HFF-Myc (cell line): ENCODE data around the gene UNC13A.

ENCODE experiments used
- DNase-seq: peaks from one replicate; pipeline ENCODE4 v3.0.0-alpha.2; 2011; ENCODE audit warnings: low read depth; ENCODE audit errors: extremely low read depth
- H3K4me3 ChIP-seq: replicated peaks from 2 replicates; pipeline ENCODE4 v1.5.1; 2011; ENCODE audit warnings: low read depth, mild to moderate bottlenecking, control low read depth, low read length
- TF ChIP-seq, protein P1 (sequence below): IDR thresholded peaks from 2 replicates; pipeline ENCODE4 v1.5.1; 2012; ENCODE audit warnings: mild to moderate bottlenecking, low read depth, low read length, control low read depth; ENCODE audit errors: missing control alignments

UNC13A gene

DNA sequence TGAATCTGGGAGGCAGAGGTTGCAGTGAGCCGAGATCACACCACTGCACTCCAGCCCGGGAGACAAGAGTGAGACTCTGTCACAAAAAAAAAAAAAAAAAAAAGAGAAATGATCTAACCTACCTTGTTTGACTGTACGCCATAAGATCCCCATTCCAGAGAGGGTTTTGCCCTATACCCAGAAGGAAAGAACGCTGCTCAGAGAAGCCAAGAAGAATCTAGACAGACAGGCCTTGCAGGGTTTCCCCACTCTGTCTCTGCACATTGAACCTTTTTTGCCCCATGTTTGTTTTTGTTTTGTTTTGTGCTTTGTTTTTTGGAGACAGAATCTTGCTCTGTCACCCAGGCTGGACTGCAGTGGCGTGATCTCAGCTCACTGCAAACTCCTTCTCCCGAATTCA lies 23.7 kb upstream of the UNC13A start:
- no peak for DNase-seq
- TF ChIP-seq, protein P1, sequence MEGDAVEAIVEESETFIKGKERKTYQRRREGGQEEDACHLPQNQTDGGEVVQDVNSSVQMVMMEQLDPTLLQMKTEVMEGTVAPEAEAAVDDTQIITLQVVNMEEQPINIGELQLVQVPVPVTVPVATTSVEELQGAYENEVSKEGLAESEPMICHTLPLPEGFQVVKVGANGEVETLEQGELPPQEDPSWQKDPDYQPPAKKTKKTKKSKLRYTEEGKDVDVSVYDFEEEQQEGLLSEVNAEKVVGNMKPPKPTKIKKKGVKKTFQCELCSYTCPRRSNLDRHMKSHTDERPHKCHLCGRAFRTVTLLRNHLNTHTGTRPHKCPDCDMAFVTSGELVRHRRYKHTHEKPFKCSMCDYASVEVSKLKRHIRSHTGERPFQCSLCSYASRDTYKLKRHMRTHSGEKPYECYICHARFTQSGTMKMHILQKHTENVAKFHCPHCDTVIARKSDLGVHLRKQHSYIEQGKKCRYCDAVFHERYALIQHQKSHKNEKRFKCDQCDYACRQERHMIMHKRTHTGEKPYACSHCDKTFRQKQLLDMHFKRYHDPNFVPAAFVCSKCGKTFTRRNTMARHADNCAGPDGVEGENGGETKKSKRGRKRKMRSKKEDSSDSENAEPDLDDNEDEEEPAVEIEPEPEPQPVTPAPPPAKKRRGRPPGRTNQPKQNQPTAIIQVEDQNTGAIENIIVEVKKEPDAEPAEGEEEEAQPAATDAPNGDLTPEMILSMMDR: no peak
- no peak overlapping the region for H3K4me3 ChIP-seq

DNA sequence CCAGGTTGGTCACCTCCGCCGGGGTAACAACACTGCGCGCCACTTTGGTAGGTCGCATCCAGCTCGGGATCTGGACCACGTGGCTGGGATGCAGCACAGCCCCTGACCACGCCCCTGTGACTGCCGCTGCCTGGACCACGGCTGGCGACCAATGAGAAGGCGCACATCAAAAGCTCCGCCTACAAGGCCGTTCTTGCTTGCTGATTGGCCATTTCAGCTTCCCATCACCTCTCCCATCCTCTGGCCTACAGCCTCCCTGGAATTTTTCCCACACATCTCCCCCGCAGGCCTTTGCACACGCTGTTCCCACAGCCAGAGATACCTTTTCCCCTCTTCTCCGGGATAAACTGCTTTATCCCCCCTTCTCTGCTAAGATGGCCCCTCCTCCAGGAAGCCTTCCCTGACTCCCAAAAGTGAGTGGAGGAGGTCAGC lies 18.6 kb upstream of the UNC13A start:
- TF ChIP-seq, protein P1: no peak
- no peak overlapping the region for H3K4me3 ChIP-seq
- DNase-seq: peak; percentile 27

DNA sequence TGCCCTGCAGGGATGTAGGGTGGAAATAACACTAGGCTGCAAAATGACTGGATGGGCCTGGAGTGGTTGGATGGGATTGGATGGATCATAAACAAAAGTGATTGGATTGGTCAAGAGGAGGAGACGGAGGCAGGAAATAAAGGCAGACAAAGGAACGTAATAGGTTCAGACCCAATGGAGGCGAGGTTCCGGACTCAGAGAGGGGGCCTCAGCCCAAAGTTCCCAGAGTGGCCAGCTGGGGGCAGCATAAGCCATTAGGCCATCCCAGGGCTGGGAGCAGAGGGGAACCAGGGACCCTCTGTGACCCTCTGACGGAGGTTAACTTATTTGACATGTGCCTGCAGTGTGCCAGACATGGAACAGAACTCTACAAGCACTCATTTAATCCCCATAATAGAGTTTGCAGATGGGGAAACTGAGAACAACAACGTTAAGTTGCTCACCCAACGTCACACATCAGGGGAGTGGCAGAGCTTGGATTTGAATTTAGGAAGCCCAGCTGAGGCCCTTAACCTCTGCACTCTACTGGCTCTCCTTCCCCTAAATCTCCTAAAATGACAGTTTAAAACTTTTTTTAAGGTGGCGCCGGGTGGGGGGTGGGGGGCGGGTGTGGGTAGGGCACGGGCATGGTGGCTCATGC lies 15.8 kb upstream of the UNC13A start:
- no peak overlapping the region for H3K4me3 ChIP-seq
- TF ChIP-seq, protein P1: peak; percentile 70
- DNase-seq: no peak

DNA sequence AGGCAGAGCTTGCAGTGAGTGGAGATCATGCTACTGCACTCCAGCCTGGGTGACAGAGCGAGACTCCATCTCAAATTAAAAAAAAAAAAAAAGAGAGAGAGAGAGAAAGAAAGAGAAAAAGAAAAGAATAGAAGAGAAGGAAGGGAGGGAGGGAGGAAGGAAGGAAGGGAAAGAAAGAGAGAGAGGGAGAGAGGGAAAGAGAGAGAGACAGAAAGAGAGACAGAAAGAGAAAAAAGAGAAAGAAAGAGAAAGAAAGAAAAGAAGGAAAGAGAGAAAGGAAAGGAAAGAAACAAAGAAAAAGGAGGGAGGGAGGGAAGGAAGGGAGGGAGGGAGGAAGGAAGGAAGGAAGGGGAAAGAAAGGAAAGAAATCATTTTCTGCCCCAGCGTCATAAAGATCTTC lies 7.0 kb upstream of the UNC13A start:
- H3K4me3 ChIP-seq: no peak overlapping the region
- TF ChIP-seq, protein P1: no peak
- DNase-seq: no peak

DNA sequence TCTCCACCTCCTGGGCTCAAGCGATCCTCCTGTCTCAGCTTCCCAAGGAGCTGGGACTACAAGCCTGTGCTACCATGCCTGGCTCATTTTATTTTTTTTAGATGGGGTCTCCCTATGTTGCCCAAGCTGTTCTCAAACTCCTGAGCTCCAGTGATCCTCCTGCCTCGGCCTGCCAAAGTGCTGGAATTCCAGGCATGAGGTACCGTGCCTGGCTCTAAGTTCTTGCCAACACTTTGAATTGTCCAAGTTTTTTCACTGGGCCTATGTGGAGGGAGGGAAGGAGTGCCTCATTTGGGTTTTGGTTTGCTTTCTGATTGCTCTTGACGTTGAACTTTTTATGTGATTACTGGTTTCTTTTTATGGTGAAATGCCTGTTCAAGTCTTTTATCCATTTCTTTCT lies 4.4 kb upstream of the UNC13A start:
- no peak for DNase-seq
- H3K4me3 ChIP-seq: no peak overlapping the region
- TF ChIP-seq, protein P1: no peak

DNA sequence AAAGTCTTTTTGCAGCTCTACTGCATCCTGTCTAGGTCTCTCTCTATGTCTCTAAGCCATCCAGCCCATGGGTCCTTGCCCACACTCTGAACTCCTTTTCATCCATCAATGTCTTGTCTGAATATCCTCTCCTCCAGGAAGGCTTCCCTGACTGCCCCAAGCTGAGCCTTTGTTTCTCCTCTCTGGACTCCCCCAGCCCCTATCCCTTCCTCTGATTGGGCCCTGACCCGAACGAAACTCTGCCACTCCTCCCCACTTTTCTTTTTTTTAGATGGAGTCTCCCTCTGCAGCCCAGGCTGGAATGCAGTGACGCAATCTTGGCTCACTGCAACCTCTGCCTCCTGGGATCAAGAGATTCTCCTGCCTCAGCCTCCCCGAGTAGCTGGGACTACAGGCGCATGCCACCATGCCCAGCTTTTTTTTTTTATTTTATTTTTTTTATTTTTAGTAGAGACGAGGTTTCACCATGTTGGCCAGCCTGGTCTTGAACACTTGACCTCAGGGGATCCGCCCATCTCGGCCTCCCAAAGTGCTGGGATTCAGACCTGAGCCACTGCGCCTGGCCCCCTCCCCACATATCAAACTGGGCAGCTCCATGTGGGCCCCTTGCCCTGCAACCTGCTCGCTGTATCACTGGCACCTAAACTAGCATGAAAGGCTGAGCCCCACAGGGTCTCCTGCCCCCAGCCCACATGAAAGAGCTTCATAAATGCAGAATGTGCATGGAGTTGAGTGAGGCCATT lies 870 bp upstream of the UNC13A start:
- H3K4me3 ChIP-seq: no peak overlapping the region
- TF ChIP-seq, protein P1: no peak
- DNase-seq: no peak
